Brain microvascular endothelial cell (primary cell): ENCODE results near the gene TRAPPC2B.
A peak's percentile ranks its signal among the peaks of the same experiment; 100 is the strongest.

Experiments used
- DNase-seq: peaks from one replicate; pipeline ENCODE4 v3.0.0-alpha.2; 2020
- H3K27ac ChIP-seq: fragments of 250-450 bp; sonication (Bioruptor Pico); 2 replicates; pipeline ENCODE4 v1.5.1; 2020; ENCODE audit warnings: mild to moderate bottlenecking, moderate library complexity
- H3K27me3 ChIP-seq: fragments of 250-450 bp; sonication (Bioruptor Pico); replicated peaks from 2 replicates; pipeline ENCODE4 v1.5.1; 2020; ENCODE audit warnings: mild to moderate bottlenecking
- H3K36me3 ChIP-seq: fragments of 250-450 bp; sonication (Bioruptor Pico); replicated peaks from 2 replicates; pipeline ENCODE4 v1.5.1; 2020; ENCODE audit warnings: mild to moderate bottlenecking
- H3K4me3 ChIP-seq: 2 replicates; pipeline ENCODE4 v1.5.1; 2011; ENCODE audit warnings: low read depth, mild to moderate bottlenecking, control low read depth, low read length, moderate library complexity
- CTCF ChIP-seq: IDR thresholded peaks from 2 replicates; pipeline ENCODE4 v1.5.1; 2011; ENCODE audit warnings: low read depth, mild to moderate bottlenecking, moderate library complexity, low read length, control low read depth, inconsistent platforms; ENCODE audit errors: missing control alignments
- in situ Hi-C: cut with HindIII; loops from 2 replicates; pipeline ENCODE4 v1.10.0; 2017; ENCODE audit warnings: low sequenced_read_pairs, low pct_ligation_motif_present

Gene TRAPPC2B

DNA sequence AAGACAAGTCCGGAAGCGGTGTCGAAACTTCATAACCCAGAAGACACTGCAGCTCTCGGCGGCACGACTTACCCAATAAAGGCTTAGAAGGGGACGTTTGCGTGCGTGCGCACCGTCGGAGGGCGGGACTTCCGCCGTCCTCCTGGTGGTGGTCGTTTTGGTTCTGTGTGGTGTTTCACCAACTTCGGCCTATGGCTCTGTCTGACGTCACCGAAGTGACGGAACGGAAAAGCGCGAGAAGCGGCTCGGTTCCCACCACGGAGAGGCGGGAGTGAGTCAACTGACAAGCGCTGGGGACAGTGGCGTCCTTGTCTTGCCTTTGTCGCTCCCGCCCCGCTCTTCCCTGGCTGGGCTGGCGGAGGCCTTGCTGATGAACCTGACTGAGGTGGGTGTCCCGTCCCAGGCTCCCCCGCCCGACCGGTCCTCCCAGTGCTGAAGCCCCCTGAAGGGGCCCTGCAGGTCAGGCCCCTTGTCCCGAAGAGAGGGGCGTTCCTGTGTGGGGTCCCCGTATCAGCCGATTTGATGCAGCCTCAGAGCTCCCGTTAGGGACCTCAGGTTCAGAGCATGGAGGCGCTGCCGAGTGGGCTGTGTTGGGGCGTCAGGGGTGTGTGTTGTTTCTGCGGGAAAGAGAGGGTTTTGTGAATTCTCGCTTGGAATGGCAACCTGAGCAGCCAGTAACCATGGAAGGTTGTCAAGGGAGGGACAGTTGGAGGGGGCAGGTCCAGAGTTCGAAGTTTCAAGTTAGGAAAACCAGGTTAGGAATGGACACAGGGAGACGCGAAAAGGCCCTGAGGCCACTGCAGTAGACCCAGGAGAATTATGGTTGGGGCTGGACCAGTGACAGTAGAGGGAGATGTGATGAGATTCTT lies 26.6 kb downstream of the TRAPPC2B start, which contains the start of gene ZNF548:
TSS of gene ZNF548 (plus strand) at position 125 of the 869 bp plus-strand sequence. CDS start at position 371, 246 bp downstream.
- in situ Hi-C loops, result no loop called here

GRCh38 chr19:57395710-57396109 lies 32.4 kb downstream of the TRAPPC2B start:
- no peaks in the 10 kb centered on the region for H3K27me3 ChIP-seq
- TF ChIP-seq CTCF, result no peak
- in situ Hi-C loops, result no loop called here

More for the DNA sequence above, 26.6 kb downstream of the TRAPPC2B start, which contains the start of gene ZNF548:
- Histone ChIP-seq H3K4me3 (peak within 1 kb of the TSS; percentile 91), H3K27me3 (no peaks in the 10 kb centered on the region), H3K36me3 (peaks cover 7% of the 10 kb centered on the region), H3K27ac (peak within 1 kb of the TSS; percentile 92)
- DNase-seq, result peak; percentile 99
- peak; percentile 42 for TF ChIP-seq CTCF

DNA sequence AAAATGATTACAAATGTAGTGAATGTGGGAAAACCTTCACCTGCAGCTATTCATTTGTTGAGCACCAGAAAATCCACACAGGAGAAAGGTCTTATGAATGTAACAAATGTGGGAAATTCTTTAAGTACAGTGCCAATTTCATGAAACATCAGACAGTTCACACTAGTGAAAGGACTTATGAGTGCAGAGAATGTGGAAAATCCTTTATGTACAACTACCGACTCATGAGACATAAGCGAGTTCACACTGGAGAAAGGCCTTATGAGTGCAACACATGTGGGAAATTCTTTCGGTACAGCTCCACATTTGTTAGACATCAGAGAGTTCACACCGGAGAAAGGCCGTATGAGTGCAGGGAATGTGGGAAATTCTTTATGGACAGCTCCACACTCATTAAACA lies 35.5 kb downstream of the TRAPPC2B start:
- TF ChIP-seq CTCF, result no peak
- H3K36me3 ChIP-seq, result peaks cover 43% of the 10 kb centered on the region
- no peaks in the 10 kb centered on the region for H3K27me3 ChIP-seq
- no peak overlapping the region for H3K4me3 ChIP-seq
- no peak for DNase-seq
- no peak overlapping the region for H3K27ac ChIP-seq
- in situ Hi-C loops, result no loop called here

More at GRCh38 chr19:57395710-57396109, 32.4 kb downstream of the TRAPPC2B start:
- H3K4me3 ChIP-seq, result no peak overlapping the region
- no peak overlapping the region for H3K27ac ChIP-seq
- DNase-seq, result no peak
- peaks cover 44% of the 10 kb centered on the region for H3K36me3 ChIP-seq

DNA sequence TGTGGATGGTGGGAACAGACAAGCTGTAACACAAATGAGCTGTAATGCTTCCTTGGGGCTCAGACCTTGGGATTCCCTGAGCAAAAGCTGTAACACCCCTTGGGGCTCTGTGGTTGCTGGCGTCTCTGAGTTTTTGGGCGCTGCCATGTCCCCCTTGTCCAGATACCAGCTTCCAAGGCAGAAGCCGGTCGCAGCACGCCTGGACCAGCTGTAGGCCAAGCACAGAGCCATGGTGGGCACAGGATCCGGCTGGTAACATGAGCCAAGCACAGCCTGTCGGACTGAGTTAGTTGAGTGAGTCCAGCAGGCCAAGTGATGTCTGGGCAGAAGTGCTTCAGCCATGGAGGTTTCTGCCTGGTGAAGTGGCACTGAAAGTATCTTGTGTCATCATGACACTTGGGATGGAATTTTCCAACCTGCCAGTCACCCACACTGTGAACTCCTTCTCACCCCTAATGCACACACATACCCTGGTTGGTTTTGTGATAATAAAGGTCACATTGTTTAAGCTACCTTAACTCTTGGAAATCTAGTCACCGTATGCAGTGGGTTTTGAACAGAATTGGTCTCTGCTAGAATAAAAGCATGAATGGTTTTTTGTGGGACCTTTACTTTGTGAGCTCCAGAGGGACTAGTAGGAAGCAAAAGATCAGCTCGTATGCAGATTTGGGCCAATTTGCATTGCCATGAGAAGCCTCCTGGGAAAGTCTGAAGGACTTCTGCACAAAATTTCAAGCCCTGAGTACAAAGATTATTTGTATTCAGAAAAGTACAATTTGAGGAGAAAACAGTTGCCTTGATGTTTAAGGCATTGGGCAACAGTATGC lies 40.6 kb downstream of the TRAPPC2B start:
- Histone ChIP-seq H3K4me3 (no peak overlapping the region), H3K27me3 (no peaks in the 10 kb centered on the region), H3K27ac (no peak overlapping the region), H3K36me3 (peaks cover 8% of the 10 kb centered on the region)
- TF ChIP-seq CTCF, result no peak
- in situ Hi-C loops, result no loop called here
- no peak for DNase-seq

DNA sequence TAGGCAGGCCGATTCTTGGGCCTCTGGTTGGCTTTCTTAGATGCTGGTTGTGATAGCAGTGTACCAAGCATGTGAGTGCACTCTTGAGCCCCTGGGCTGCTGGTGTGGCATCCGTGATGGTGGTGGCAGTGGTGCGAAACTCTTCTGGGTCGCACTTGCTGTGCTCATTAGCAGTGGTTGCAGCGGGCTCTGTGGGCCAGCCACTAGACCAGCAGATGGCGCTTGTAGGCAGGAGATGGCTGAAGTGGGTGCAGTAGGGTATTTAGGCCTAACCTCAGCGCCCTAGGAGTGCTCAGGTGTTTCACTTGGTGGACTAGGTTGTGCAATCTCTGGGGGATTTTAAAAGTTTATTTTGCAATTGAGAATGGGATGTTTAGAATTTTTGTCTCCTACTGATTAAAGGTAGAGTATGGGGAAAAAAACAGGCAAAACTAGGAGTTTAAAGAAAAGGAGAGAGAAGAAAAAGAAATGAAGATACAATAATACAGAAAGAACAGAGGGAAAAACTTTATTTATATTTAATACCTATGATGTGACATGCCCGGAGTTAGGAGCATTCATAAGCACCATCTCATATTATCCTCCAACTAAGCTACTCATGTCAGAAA lies 43.3 kb downstream of the TRAPPC2B start:
- Histone ChIP-seq H3K36me3 (no peaks in the 10 kb centered on the region), H3K27ac (no peak overlapping the region), H3K27me3 (no peaks in the 10 kb centered on the region), H3K4me3 (no peak overlapping the region)
- TF ChIP-seq CTCF, result peak; percentile 85
- DNase-seq, result peak; percentile 39
- in situ Hi-C loops, result no loop called here
